Fibroblast of pulmonary artery (primary cell): ENCODE measurements around the gene SPATS1.
"Not testable (repeated sequence)": the region's sequence is repeated elsewhere in the genome, so short reads cannot be mapped to it uniquely, and the experiment has no call there.

Experiments used
- DNase-seq: peaks from one replicate; pipeline ENCODE4 v3.0.0-alpha.2; 2010; ENCODE audit warnings: low read depth
- H3K4me3 ChIP-seq: replicated peaks from 2 replicates; pipeline ENCODE4 v1.5.1; 2011; ENCODE audit warnings: low read depth, mild to moderate bottlenecking, control low read depth, low read length, moderate library complexity
- CTCF ChIP-seq: IDR thresholded peaks from 2 replicates; pipeline ENCODE4 v1.5.1; 2011; ENCODE audit warnings: mild to moderate bottlenecking, control low read depth, low read length, inconsistent platforms; ENCODE audit errors: missing control alignments

The SPATS1 gene

GRCh38 chr6:44327096-44327495 lies 15.4 kb upstream of the SPATS1 start:
- no peak for TF ChIP-seq CTCF
- DNase-seq: no peak
- H3K4me3 ChIP-seq: no peak overlapping the region

GRCh38 chr6:44327760-44328159 lies 14.7 kb upstream of the SPATS1 start:
- no peak for DNase-seq
- no peak for TF ChIP-seq CTCF
- no peak overlapping the region for H3K4me3 ChIP-seq

- not testable (repeated sequence) for DNase-seq, H3K4me3 ChIP-seq
Measured at GRCh38 chr6:44328203-44328602, 14.2 kb upstream of the SPATS1 start.

GRCh38 chr6:44329858-44330257 lies 12.6 kb upstream of the SPATS1 start:
- TF ChIP-seq CTCF: no peak
- no peak overlapping the region for H3K4me3 ChIP-seq

GRCh38 chr6:44332585-44332984 lies 9.9 kb upstream of the SPATS1 start:
- TF ChIP-seq CTCF: no peak
- no peak overlapping the region for H3K4me3 ChIP-seq
- DNase-seq: no peak

More at GRCh38 chr6:44329858-44330257, 12.6 kb upstream of the SPATS1 start:
- DNase-seq: no peak

- TF ChIP-seq CTCF: no peak
- H3K4me3 ChIP-seq: no peak overlapping the region
- no peak for DNase-seq
Measured at GRCh38 chr6:44333273-44333919, 9.1 kb upstream of the SPATS1 start.

GRCh38 chr6:44333942-44334341 lies 8.5 kb upstream of the SPATS1 start:
- no peak overlapping the region for H3K4me3 ChIP-seq
- no peak for TF ChIP-seq CTCF
- no peak for DNase-seq
